ENCODE measurements around the gene CDH1. TPM values are rescaled to one million over a fixed set of nuclear protein-coding genes. Genes with fewer than 3 reads are reported as not detected.

The CDH1 gene
- total RNA-seq, 1 donor = not detected

GRCh38 chr16:68756239-68756915 is 19.3 kb downstream of the CDH1 start:
- H3K4me3 ChIP-seq (ENCODE audit: low read depth, low read length) = no peak overlapping the region
- TF ChIP-seq, protein P1, sequence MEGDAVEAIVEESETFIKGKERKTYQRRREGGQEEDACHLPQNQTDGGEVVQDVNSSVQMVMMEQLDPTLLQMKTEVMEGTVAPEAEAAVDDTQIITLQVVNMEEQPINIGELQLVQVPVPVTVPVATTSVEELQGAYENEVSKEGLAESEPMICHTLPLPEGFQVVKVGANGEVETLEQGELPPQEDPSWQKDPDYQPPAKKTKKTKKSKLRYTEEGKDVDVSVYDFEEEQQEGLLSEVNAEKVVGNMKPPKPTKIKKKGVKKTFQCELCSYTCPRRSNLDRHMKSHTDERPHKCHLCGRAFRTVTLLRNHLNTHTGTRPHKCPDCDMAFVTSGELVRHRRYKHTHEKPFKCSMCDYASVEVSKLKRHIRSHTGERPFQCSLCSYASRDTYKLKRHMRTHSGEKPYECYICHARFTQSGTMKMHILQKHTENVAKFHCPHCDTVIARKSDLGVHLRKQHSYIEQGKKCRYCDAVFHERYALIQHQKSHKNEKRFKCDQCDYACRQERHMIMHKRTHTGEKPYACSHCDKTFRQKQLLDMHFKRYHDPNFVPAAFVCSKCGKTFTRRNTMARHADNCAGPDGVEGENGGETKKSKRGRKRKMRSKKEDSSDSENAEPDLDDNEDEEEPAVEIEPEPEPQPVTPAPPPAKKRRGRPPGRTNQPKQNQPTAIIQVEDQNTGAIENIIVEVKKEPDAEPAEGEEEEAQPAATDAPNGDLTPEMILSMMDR (IDR thresholded peaks at IDR 0.05; ENCODE audit: insufficient read depth, low read length) = no peak
- peak; percentile 17 for DNase-seq (ENCODE audit: low read depth)

DNA sequence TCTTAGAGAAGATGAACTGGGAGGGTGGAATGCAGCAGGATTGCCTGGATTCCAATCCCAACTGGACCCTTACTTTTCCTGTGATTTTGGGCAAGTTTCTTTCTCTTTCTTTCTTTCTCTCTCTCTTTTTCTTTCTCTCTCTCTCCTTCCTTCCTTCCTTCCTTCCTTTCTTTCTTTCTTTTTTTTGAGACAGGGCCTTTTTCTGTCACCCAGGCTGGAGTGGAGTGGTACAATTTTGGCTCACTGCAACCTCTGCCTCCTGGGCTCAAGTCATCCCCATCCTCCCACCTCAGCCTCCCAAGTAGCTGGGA is 20.5 kb downstream of the CDH1 start:
- DNase-seq (ENCODE audit: low read depth) = no peak
- H3K4me3 ChIP-seq (ENCODE audit: low read depth, low read length) = no peak overlapping the region
- TF ChIP-seq, protein P1 (IDR thresholded peaks at IDR 0.05; ENCODE audit: insufficient read depth, low read length) = no peak

DNA sequence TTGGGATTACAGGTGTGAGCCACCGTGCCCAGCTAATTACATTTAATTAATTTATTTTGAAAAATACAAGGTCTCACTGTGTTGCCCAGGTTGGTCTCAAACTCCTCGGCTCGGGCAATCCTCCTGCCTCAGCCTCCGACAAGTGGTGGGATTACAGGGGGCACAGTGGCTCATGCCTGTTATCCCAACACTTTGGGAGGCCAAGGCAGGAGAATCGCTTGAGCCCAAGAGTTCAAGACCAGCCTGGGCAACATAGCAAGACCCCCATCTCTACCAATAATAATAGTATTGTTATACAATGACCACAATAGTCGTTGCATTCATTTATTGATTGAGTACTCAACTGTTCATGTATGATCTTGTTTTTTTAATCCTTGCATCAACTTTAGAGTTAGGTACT is 22.0 kb downstream of the CDH1 start:
- no peak overlapping the region for H3K4me3 ChIP-seq (ENCODE audit: low read depth, low read length)
- DNase-seq (ENCODE audit: low read depth) = no peak
- TF ChIP-seq, protein P1 (IDR thresholded peaks at IDR 0.05; ENCODE audit: insufficient read depth, low read length) = no peak

- no peak for DNase-seq (ENCODE audit: low read depth)
- TF ChIP-seq, protein P1 (IDR thresholded peaks at IDR 0.05; ENCODE audit: insufficient read depth, low read length) = no peak
- no peak overlapping the region for H3K4me3 ChIP-seq (ENCODE audit: low read depth, low read length)
Measured at GRCh38 chr16:68760671-68761275, 23.7 kb downstream of the CDH1 start.

DNA sequence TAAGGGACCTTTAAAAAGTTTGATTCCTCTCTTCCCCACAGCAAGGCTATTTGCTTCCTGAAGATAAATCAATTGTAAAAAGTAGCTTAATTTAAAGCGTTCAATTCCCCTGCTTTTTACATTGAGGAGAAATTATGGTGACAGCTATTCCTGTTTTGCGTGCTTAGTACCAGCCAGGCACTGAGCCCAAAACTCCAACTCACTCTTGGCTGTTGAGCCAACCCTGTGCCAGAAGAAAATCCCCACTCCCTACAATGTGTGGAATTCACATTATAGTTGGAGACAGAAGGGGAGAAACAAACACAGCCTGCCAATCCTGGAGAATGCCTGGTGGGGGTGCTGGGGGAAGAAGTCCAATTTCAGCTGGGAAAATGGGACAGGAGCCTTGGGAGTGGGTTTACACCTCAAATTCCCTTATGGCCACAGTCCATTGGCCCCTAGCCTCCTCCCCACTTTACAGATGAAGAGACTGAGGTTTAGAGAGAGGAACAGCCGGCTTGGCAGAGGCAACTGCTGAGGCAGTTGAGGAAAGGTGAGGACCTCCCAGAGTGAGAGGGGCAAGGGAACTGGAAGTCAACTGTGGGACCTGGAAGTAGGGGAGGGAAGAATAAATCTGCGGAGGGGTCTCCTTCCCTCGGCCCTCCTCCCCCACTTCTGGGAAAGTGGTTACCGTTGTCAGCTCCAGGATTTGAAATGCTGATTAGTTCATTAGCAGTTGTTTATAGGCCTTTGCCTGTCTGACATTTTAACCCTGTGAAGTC is 26.1 kb downstream of the CDH1 start:
- DNase-seq (ENCODE audit: low read depth) = peak; percentile 59
- TF ChIP-seq, protein P1 (IDR thresholded peaks at IDR 0.05; ENCODE audit: insufficient read depth, low read length) = no peak
- no peak overlapping the region for H3K4me3 ChIP-seq (ENCODE audit: low read depth, low read length)

DNA sequence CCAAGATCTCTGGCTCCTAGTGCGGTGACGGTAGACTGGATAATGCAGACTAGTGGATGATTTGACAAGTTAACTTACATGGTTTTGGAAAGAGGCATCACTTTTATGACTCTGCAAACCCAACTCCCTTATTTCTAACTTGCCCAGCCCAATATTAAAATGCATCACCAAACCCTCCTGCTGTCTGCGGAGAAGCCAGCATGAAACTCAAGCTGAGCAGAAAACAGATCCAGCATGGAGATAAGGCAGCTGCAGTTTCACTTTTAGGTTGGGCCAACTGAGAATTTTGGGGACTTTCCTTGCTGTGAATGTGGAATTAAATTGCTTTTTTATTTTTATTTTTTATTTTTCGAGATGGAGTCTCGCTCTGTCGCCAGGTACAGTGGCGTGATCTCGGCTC is 27.8 kb downstream of the CDH1 start:
- DNase-seq (ENCODE audit: low read depth) = no peak
- TF ChIP-seq, protein P1 (IDR thresholded peaks at IDR 0.05; ENCODE audit: insufficient read depth, low read length) = no peak
- no peak overlapping the region for H3K4me3 ChIP-seq (ENCODE audit: low read depth, low read length)
